ENCODE measurements around the gene C1QTNF4. TPM values are rescaled to one million over a fixed set of nuclear protein-coding genes. Genes with fewer than 3 reads are reported as not detected.

The C1QTNF4 gene
- total and polyA plus RNA-seq, 2 donors (not counting 1 experiment from before 2014, with no cell fraction given), result 1.6 TPM; not detected in 1

GRCh38 chr11:47587039-47587716, 7.0 kb downstream of the C1QTNF4 start:
- TF ChIP-seq CTCF (IDR thresholded peaks at IDR 0.05), result no peak
- no peak for TF ChIP-seq EZH2 (IDR thresholded peaks at IDR 0.05; ENCODE audit: borderline replicate concordance, insufficient read depth, low read depth, low read length, poor library complexity, severe bottlenecking)
- H3K4me1 Mint-ChIP-seq, result peaks cover 2% of the 10 kb centered on the region
- Histone ChIP-seq H3K79me2 (ENCODE audit: control insufficient read depth, insufficient read depth, low read length) (no peaks in the 10 kb centered on the region), H3K27me3 (replicated peaks in 1 of 4; ENCODE audit: control extremely low read depth in 1 of 4, control insufficient read depth in 3 of 4, insufficient read depth in 4 of 4, low read length in 3 of 4) (peaks cover 0 to 6% (median 0%) of the 10 kb centered on the region in 4 experiments), H3K36me3 (replicated peaks in 1 of 2; ENCODE audit: control extremely low read depth in 1 of 2, control insufficient read depth in 1 of 2, extremely low read depth in 1 of 2, insufficient read depth in 2 of 2, low read length in 1 of 2) (peaks cover 0 to 32% of the 10 kb centered on the region in 2 experiments), H3K4me1 (ENCODE audit: control insufficient read depth in 2 of 2, insufficient read depth in 2 of 2, low read length in 2 of 2) (peaks cover 0 to 3% of the 10 kb centered on the region in 2 donors), H3K9ac (ENCODE audit: low read length) (no peak overlapping the region), H2AFZ (ENCODE audit: insufficient read depth, low read depth, low read length, poor library complexity, severe bottlenecking) (no peak overlapping the region), H3K4me3 (ENCODE audit: control extremely low read depth in 1 of 5, extremely low read depth in 1 of 5, insufficient read depth in 1 of 5, low read depth in 2 of 5, low read length in 4 of 5) (no peak overlapping the region), H3K4me2 (replicated peaks; ENCODE audit: low read depth, low read length, poor library complexity, severe bottlenecking) (no peak overlapping the region), H3K27ac (ENCODE audit: low read length in 2 of 2) (no peak overlapping the region), H3K9me3 (ENCODE audit: control extremely low read depth in 1 of 3, control insufficient read depth in 2 of 3, insufficient read depth in 1 of 3, low read length in 2 of 3) (no peaks in the 10 kb centered on the region), H4K20me1 (ENCODE audit: control insufficient read depth, insufficient read depth, low read length, poor library complexity, severe bottlenecking) (no peaks in the 10 kb centered on the region)
- peaks cover 3% of the 10 kb centered on the region for H3K27me3 Mint-ChIP-seq
- CTCF ChIA-PET, result no interaction called here
- H3K9me3 Mint-ChIP-seq (ENCODE audit: insufficient read depth), result no peaks in the 10 kb centered on the region
- WGBS (ENCODE audit: insufficient coverage), result 82% methylated on average over 5 of the region's 6 CpGs
- no peak overlapping the region for H3K27ac Mint-ChIP-seq
- intact Hi-C loops (cut with micrococcal nuclease), result no loop called here
- DNase-seq (no peak), ATAC-seq (ENCODE audit: low read depth) (no peak)
- no peak overlapping the region for H3K4me3 Mint-ChIP-seq
- POLR2A ChIA-PET, result interaction anchor here (0.6 kb wide), 1 partner anchor 370 kb away, joined by 6 read pairs; no protein-coding TSS in a partner anchor

GRCh38 chr11:47586098-47586855, 7.9 kb downstream of the C1QTNF4 start, which contains the start of gene FAM180B:
FAM180B (plus strand) TSS chr11:47586678; CDS start chr11:47586769, 91 bp downstream.
- H2AFZ ChIP-seq (ENCODE audit: insufficient read depth, low read depth, low read length, poor library complexity, severe bottlenecking), result no peak within 1 kb of the TSS
- no peaks in the 10 kb centered on the region for H3K9me3 ChIP-seq (ENCODE audit: control extremely low read depth in 1 of 3, control insufficient read depth in 2 of 3, insufficient read depth in 1 of 3, low read length in 2 of 3)
- Mint-ChIP-seq H3K4me3 (no peak within 1 kb of the TSS), H3K4me1 (no peaks in the 10 kb centered on the region), H3K27me3 (no peaks in the 10 kb centered on the region), H3K27ac (no peak within 1 kb of the TSS), H3K9me3 (ENCODE audit: insufficient read depth) (no peaks in the 10 kb centered on the region)
- 86% methylated on average over 12 of the region's 12 CpGs for WGBS (ENCODE audit: insufficient coverage)
- ATAC-seq (ENCODE audit: low read depth), result no peak
- no peak for TF ChIP-seq EZH2 (IDR thresholded peaks at IDR 0.05; ENCODE audit: borderline replicate concordance, insufficient read depth, low read depth, low read length, poor library complexity, severe bottlenecking)
- H3K4me2 ChIP-seq (replicated peaks; ENCODE audit: low read depth, low read length, poor library complexity, severe bottlenecking), result no peak within 1 kb of the TSS
- no peaks in the 10 kb centered on the region for H3K27me3 ChIP-seq (replicated peaks in 1 of 4; ENCODE audit: control extremely low read depth in 1 of 4, control insufficient read depth in 3 of 4, insufficient read depth in 4 of 4, low read length in 3 of 4)
- H3K4me3 ChIP-seq (ENCODE audit: control extremely low read depth in 1 of 5, extremely low read depth in 1 of 5, insufficient read depth in 1 of 5, low read depth in 2 of 5, low read length in 4 of 5), result no peak within 1 kb of the TSS
- intact Hi-C loops (cut with micrococcal nuclease), result no loop called here
- peaks cover 0 to 41% of the 10 kb centered on the region in 2 experiments for H3K36me3 ChIP-seq (replicated peaks in 1 of 2; ENCODE audit: control extremely low read depth in 1 of 2, control insufficient read depth in 1 of 2, extremely low read depth in 1 of 2, insufficient read depth in 2 of 2, low read length in 1 of 2)
- no peaks in the 10 kb centered on the region for H4K20me1 ChIP-seq (ENCODE audit: control insufficient read depth, insufficient read depth, low read length, poor library complexity, severe bottlenecking)
- no peak within 1 kb of the TSS for H3K9ac ChIP-seq (ENCODE audit: low read length)
- DNase-seq, result no peak
- H3K4me1 ChIP-seq (ENCODE audit: control insufficient read depth in 2 of 2, insufficient read depth in 2 of 2, low read length in 2 of 2), result no peaks in the 10 kb centered on the region
- no peak within 1 kb of the TSS for H3K27ac ChIP-seq (ENCODE audit: low read length in 2 of 2)
- CTCF ChIA-PET, result no interaction called here
- POLR2A ChIA-PET, result interaction anchor here (0.7 kb wide), 1 partner anchor 10 kb away, joined by 3 read pairs; no protein-coding TSS in a partner anchor
- no peaks in the 10 kb centered on the region for H3K79me2 ChIP-seq (ENCODE audit: control insufficient read depth, insufficient read depth, low read length)

All from B cell (primary cell).